ENCODE measurements around the gene CXCR2. TPM values are rescaled to one million over a fixed set of nuclear protein-coding genes. Genes with fewer than 3 reads are reported as not detected.

Gene CXCR2
- total and polyA plus RNA-seq, 2 of the 8 experiments (the other 6 are each of a cell fraction or from before 2014, with no cell fraction given), result 1.4 to 1.6 TPM

- Histone ChIP-seq H3K79me1 (ENCODE audit: low read depth, low read length) (no peaks in the 10 kb centered on the region), H4K91ac (replicated peaks; ENCODE audit: insufficient read length, low read length) (no peak overlapping the region), H2BK120ac (replicated peaks; ENCODE audit: low read depth, low read length) (no peak overlapping the region), H3K27me3 (replicated peaks in 1 of 4; ENCODE audit: control insufficient read depth in 3 of 4, extremely low read depth in 1 of 4, insufficient read depth in 3 of 4, low read length in 3 of 4) (no peaks in the 10 kb centered on the region), H2BK20ac (ENCODE audit: low read length) (no peak overlapping the region), H2BK5ac (ENCODE audit: low read depth, low read length) (no peak overlapping the region), H4K8ac (ENCODE audit: extremely low read depth, insufficient read depth, low read length) (no peak overlapping the region), H4K5ac (ENCODE audit: insufficient read length, low read depth, low read length) (no peak overlapping the region), H2BK12ac (ENCODE audit: low read depth, low read length) (no peak overlapping the region), H3K27ac (ENCODE audit: low read depth, low read length) (no peak overlapping the region), H3K23me2 (ENCODE audit: low read depth, low read length) (no peaks in the 10 kb centered on the region; the same call in 1 of the 2 replicates), H2BK15ac (ENCODE audit: low read length) (no peak overlapping the region), H4K20me1 (replicated peaks in 1 of 2; ENCODE audit: control insufficient read depth in 1 of 2, insufficient read depth in 2 of 2, low read length in 2 of 2) (no peaks in the 10 kb centered on the region), H3K4me2 (ENCODE audit: insufficient read depth in 1 of 2, low read depth in 2 of 2, low read length in 2 of 2) (no peak overlapping the region), H3K9ac (replicated peaks in 1 of 4; ENCODE audit: extremely low read depth in 1 of 4, low read depth in 3 of 4, low read length in 3 of 4) (no peak overlapping the region), H3K18ac (ENCODE audit: extremely low read depth, low read length) (no peak overlapping the region), H3K9me3 (ENCODE audit: insufficient read depth in 2 of 2, low read depth in 1 of 2, low read length in 1 of 2) (no peaks in the 10 kb centered on the region), H3K4ac (replicated peaks; ENCODE audit: insufficient read length, low read depth, low read length) (no peak overlapping the region), H3K4me1 (replicated peaks in 1 of 4; ENCODE audit: control insufficient read depth in 3 of 4, insufficient read depth in 4 of 4, low read length in 3 of 4) (no peaks in the 10 kb centered on the region), H3K14ac (ENCODE audit: insufficient read length) (no peak overlapping the region), H3K23ac (ENCODE audit: insufficient read length) (no peak overlapping the region), H3K79me2 (ENCODE audit: control insufficient read depth in 1 of 2, insufficient read depth in 2 of 2, low read length in 2 of 2) (no peaks in the 10 kb centered on the region), H3K4me3 (ENCODE audit: extremely low read depth in 1 of 4, insufficient read depth in 2 of 4, low read depth in 3 of 4, low read length in 4 of 4) (no peak overlapping the region), H3K36me3 (ENCODE audit: control insufficient read depth in 2 of 4, insufficient read depth in 4 of 4, low read length in 3 of 4) (no peaks in the 10 kb centered on the region), H2AK5ac (ENCODE audit: low read depth, low read length) (no peak overlapping the region), H2AFZ (ENCODE audit: low read length) (no peak overlapping the region), H3K56ac (replicated peaks; ENCODE audit: insufficient read length, low read depth, low read length) (no peak overlapping the region)
- whole genome bisulfite sequencing, 2 experiments (ENCODE audit: extremely low coverage in 1 of 2, insufficient coverage in 1 of 2, insufficient read length in 1 of 2, insufficient replicate concordance in 2 of 2, low coverage in 1 of 2, low lambda C conversion rate in 2 of 2, missing lambda C conversion rate in 1 of 2), result 65% methylated on average over 3 of the region's 3 CpGs; no CpG with 5 or more reads in 1 of the 2 experiments
- FAIRE-seq, result no peak
- POLR2A ChIA-PET (ENCODE audit: partially characterized antibody), result no interaction called here
- TF ChIP-seq EGR1 (IDR thresholded peaks at IDR 0.05; ENCODE audit: borderline replicate concordance, low read depth, low read length) (no peak), CEBPB (IDR thresholded peaks at IDR 0.05; ENCODE audit: low read depth, low read length) (no peak), SIX5 (IDR thresholded peaks at IDR 0.05; ENCODE audit: low read depth, low read length) (no peak), ASH2L (IDR thresholded peaks at IDR 0.05; ENCODE audit: low read length) (no peak), JUN (IDR thresholded peaks at IDR 0.05; ENCODE audit: low read depth, low read length) (no peak), SP1 (IDR thresholded peaks at IDR 0.05; ENCODE audit: low read depth, low read length) (no peak)
- no peak for DNase-seq (ENCODE audit: low read depth in 1 of 2, low spot score in 2 of 2)
- CTCF ChIA-PET (ENCODE audit: partially characterized antibody), result interaction anchor here (0.7 to 2.0 kb wide), 3 partner anchors 9 to 18 kb away, joined by 3 to 4 read pairs (median 4); no protein-coding TSS in a partner anchor
Measured at GRCh38 chr2:218091746-218092145, 34.1 kb upstream of the CXCR2 start.
